ENCODE measurements around the gene MMP15. TPM values are rescaled to one million over a fixed set of nuclear protein-coding genes. Genes with fewer than 3 reads are reported as not detected.
"Not testable (repeated sequence)": the region's sequence is repeated elsewhere in the genome, so short reads cannot be mapped to it uniquely, and the experiment has no call there.

MMP15 gene
- polyA plus RNA-seq, 1 of the 3 experiments (the other 2 are of a cell fraction): 3.1 TPM

DNA sequence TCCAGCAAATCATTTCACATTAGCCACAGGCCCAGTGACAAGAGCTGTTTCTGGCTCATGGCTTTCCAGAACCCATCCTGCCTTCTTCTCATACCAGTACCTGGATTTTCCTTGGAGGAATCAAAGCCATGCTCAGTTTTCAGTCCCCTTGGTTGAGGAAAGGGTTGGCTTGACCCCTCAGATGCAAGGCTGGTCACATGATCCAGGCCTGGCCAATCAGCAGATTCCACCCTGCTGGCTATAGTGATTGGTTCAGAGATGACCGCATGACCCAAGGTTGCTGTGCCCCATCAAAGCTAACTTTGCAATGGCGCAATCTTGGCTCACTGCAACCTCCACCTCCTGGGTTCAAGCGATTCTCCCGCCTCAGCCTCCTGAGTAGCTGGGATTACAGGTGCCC is 45.0 kb downstream of the MMP15 start:
- Histone ChIP-seq H3K4me3 (ENCODE audit: low read depth in 2 of 2, low read length in 1 of 2) (no peak overlapping the region), H3K79me2 (ENCODE audit: insufficient read depth) (no peaks in the 10 kb centered on the region)
- CTCF ChIA-PET: interaction anchor here (0.6 to 1.7 kb wide), 3 partner anchors 26 to 49 kb away, joined by 3 to 4 read pairs (median 3); no protein-coding TSS in a partner anchor

DNA sequence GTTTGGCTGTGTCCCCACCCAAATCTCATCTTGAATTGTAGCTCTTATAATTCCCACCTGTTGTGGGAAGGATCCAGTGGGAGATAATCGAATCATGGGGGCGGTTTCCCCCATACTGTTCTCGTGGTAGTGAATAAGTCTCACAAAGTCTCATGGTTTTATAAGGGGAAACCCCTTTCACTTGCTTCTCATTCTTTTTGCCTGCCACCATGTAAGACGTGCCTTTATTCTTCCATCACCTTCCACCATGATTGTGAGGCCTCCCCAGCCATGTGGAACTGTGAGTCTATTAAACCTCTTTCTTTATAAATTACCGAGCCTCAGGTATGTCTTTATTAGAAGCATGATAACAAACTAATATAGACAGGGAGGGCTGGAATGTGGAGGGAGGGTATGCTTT is 46.6 kb downstream of the MMP15 start:
- H2AFZ ChIP-seq (ENCODE audit: low read depth); H3K79me2 ChIP-seq (ENCODE audit: insufficient read depth); H3K27ac ChIP-seq (ENCODE audit: low read depth in 2 of 2, low read length in 1 of 2); H3K4me3 ChIP-seq (ENCODE audit: low read depth in 2 of 2, low read length in 1 of 2); H3K4me2 ChIP-seq; DNase-seq; H3F3A ChIP-seq (replicated peaks; ENCODE audit: insufficient read depth); H3K27me3 ChIP-seq (ENCODE audit: insufficient read depth); H3K9me2 ChIP-seq; CTCF ChIA-PET; H3K9me3 ChIP-seq; H3K9ac ChIP-seq; H3K36me3 ChIP-seq (replicated peaks in 1 of 2; ENCODE audit: control insufficient read depth in 1 of 2, insufficient read depth in 2 of 2, low read length in 1 of 2); POLR2A ChIA-PET; H3K4me1 ChIP-seq (ENCODE audit: control insufficient read depth in 1 of 2, insufficient read depth in 2 of 2, low read depth in 1 of 2, low read length in 1 of 2); H4K20me1 ChIP-seq (ENCODE audit: insufficient read depth): not testable (repeated sequence)
- WGBS (ENCODE audit: low lambda C conversion rate): 45% methylated on average over 5 of the region's 5 CpGs

More for the DNA sequence above, 45.0 kb downstream of the MMP15 start:
- no peak for TF ChIP-seq TCF12 (IDR thresholded peaks at IDR 0.05)
- Histone ChIP-seq H3K4me2 (no peak overlapping the region), H3K9me3 (no peaks in the 10 kb centered on the region; the same call in 1 of the 2 replicates), H3K27me3 (ENCODE audit: insufficient read depth) (no peaks in the 10 kb centered on the region), H3K36me3 (replicated peaks in 1 of 2; ENCODE audit: control insufficient read depth in 1 of 2, insufficient read depth in 2 of 2, low read length in 1 of 2) (no peaks in the 10 kb centered on the region), H3K9ac (no peak overlapping the region), H3K9me2 (no peaks in the 10 kb centered on the region), H4K20me1 (ENCODE audit: insufficient read depth) (no peaks in the 10 kb centered on the region), H3K4me1 (ENCODE audit: control insufficient read depth in 1 of 2, insufficient read depth in 2 of 2, low read depth in 1 of 2, low read length in 1 of 2) (no peaks in the 10 kb centered on the region), H3K27ac (ENCODE audit: low read depth in 2 of 2, low read length in 1 of 2) (no peak overlapping the region), H3F3A (replicated peaks; ENCODE audit: insufficient read depth) (no peaks in the 10 kb centered on the region), H2AFZ (ENCODE audit: low read depth) (no peak overlapping the region)
- no CpG with 5 or more reads among the region's 4 CpGs for WGBS (ENCODE audit: low lambda C conversion rate)
- POLR2A ChIA-PET: no interaction called here
- DNase-seq: no peak

DNA sequence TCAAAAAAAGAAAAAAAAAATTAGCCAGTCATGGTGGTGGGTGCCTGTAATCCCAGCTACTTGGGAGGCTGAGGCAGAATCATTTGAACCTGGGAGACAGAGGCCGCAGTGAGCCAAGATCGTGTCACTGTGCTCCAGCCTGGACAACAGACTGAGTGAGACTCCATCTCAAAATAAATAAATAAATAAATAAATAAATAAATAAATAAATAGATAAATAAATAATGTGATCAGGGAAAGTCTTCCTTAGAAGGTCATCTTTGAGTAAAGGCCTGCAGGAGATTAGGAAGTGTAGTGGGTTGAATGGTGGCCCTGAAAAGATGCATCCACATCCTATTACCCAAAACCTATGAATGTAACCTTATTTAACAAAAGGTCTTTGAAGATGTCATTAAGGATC is 47.5 kb downstream of the MMP15 start:
- H3K36me3 ChIP-seq (replicated peaks in 1 of 2; ENCODE audit: control insufficient read depth in 1 of 2, insufficient read depth in 2 of 2, low read length in 1 of 2); H3K9ac ChIP-seq; H3K4me3 ChIP-seq (ENCODE audit: low read depth in 2 of 2, low read length in 1 of 2); H3F3A ChIP-seq (replicated peaks; ENCODE audit: insufficient read depth); H3K9me3 ChIP-seq; H3K9me2 ChIP-seq; H3K79me2 ChIP-seq (ENCODE audit: insufficient read depth); DNase-seq; H3K27ac ChIP-seq (ENCODE audit: low read depth in 2 of 2, low read length in 1 of 2); H4K20me1 ChIP-seq (ENCODE audit: insufficient read depth); POLR2A ChIA-PET; H3K27me3 ChIP-seq (ENCODE audit: insufficient read depth); H3K4me2 ChIP-seq; H2AFZ ChIP-seq (ENCODE audit: low read depth); H3K4me1 ChIP-seq (ENCODE audit: control insufficient read depth in 1 of 2, insufficient read depth in 2 of 2, low read depth in 1 of 2, low read length in 1 of 2): not testable (repeated sequence)
- CTCF ChIA-PET: interaction anchor here (1.0 kb wide), 1 partner anchor 25 kb away, joined by 3 read pairs; no protein-coding TSS in a partner anchor
- 83% methylated on average over 2 of the region's 2 CpGs for WGBS (ENCODE audit: low lambda C conversion rate)

DNA sequence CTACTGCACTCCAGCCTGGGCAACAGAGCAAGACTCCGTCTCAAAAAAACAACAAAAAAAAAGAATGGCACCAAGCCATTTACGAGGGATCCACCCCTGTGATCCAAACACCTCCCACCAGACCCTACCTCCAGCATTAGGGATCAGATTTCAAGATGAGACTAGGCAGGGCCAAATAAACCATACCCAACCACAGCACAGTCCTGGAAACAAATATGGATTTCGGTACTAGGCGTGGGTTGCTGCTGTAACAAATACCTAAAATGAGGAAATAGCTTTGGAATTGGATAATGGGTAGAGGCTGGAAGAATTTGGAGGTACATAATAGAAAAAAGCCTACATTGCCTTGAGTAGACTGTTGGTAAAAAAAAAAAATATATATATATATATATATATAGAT is 49.1 kb downstream of the MMP15 start:
- CTCF ChIA-PET: interaction anchor here (0.8 kb wide), 1 partner anchor 262 kb away, joined by 3 read pairs; no protein-coding TSS in a partner anchor
- no peak for TF ChIP-seq SMC3 (IDR thresholded peaks at IDR 0.05; ENCODE audit: low read depth, low read length)
- no peak for TF ChIP-seq SIN3A (IDR thresholded peaks at IDR 0.05; ENCODE audit: borderline replicate concordance, low read depth, low read length)
- TF ChIP-seq, protein P1, sequence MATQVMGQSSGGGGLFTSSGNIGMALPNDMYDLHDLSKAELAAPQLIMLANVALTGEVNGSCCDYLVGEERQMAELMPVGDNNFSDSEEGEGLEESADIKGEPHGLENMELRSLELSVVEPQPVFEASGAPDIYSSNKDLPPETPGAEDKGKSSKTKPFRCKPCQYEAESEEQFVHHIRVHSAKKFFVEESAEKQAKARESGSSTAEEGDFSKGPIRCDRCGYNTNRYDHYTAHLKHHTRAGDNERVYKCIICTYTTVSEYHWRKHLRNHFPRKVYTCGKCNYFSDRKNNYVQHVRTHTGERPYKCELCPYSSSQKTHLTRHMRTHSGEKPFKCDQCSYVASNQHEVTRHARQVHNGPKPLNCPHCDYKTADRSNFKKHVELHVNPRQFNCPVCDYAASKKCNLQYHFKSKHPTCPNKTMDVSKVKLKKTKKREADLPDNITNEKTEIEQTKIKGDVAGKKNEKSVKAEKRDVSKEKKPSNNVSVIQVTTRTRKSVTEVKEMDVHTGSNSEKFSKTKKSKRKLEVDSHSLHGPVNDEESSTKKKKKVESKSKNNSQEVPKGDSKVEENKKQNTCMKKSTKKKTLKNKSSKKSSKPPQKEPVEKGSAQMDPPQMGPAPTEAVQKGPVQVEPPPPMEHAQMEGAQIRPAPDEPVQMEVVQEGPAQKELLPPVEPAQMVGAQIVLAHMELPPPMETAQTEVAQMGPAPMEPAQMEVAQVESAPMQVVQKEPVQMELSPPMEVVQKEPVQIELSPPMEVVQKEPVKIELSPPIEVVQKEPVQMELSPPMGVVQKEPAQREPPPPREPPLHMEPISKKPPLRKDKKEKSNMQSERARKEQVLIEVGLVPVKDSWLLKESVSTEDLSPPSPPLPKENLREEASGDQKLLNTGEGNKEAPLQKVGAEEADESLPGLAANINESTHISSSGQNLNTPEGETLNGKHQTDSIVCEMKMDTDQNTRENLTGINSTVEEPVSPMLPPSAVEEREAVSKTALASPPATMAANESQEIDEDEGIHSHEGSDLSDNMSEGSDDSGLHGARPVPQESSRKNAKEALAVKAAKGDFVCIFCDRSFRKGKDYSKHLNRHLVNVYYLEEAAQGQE (IDR thresholded peaks at IDR 0.05; ENCODE audit: low read depth, low read length): no peak
- no peak for TF ChIP-seq GATA2 (CRISPR knock-in tag; IDR thresholded peaks at IDR 0.05)
- no peak for TF ChIP-seq TCF12 (IDR thresholded peaks at IDR 0.05)
- TF ChIP-seq RAD21 (IDR thresholded peaks at IDR 0.05; ENCODE audit: low read length): no peak
- TF ChIP-seq, protein P2, sequence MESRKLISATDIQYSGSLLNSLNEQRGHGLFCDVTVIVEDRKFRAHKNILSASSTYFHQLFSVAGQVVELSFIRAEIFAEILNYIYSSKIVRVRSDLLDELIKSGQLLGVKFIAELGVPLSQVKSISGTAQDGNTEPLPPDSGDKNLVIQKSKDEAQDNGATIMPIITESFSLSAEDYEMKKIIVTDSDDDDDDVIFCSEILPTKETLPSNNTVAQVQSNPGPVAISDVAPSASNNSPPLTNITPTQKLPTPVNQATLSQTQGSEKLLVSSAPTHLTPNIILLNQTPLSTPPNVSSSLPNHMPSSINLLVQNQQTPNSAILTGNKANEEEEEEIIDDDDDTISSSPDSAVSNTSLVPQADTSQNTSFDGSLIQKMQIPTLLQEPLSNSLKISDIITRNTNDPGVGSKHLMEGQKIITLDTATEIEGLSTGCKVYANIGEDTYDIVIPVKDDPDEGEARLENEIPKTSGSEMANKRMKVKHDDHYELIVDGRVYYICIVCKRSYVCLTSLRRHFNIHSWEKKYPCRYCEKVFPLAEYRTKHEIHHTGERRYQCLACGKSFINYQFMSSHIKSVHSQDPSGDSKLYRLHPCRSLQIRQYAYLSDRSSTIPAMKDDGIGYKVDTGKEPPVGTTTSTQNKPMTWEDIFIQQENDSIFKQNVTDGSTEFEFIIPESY (IDR thresholded peaks at IDR 0.05; ENCODE audit: borderline replicate concordance, low read depth): no peak
- TF ChIP-seq TEAD4 (IDR thresholded peaks at IDR 0.05; ENCODE audit: borderline replicate concordance, insufficient read depth): no peak
- no peak for TF ChIP-seq POLR2AphosphoS5 (IDR thresholded peaks at IDR 0.05; ENCODE audit: low read depth, low read length)
- TF ChIP-seq, protein P3, sequence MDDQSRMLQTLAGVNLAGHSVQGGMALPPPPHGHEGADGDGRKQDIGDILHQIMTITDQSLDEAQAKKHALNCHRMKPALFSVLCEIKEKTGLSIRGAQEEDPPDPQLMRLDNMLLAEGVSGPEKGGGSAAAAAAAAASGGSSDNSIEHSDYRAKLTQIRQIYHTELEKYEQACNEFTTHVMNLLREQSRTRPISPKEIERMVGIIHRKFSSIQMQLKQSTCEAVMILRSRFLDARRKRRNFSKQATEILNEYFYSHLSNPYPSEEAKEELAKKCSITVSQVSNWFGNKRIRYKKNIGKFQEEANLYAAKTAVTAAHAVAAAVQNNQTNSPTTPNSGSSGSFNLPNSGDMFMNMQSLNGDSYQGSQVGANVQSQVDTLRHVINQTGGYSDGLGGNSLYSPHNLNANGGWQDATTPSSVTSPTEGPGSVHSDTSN (IDR thresholded peaks at IDR 0.05): no peak

More for the DNA sequence above, 49.1 kb downstream of the MMP15 start:
- no peaks in the 10 kb centered on the region for H3K9me2 ChIP-seq
- no peaks in the 10 kb centered on the region for H3K36me3 ChIP-seq (replicated peaks in 1 of 2; ENCODE audit: control insufficient read depth in 1 of 2, insufficient read depth in 2 of 2, low read length in 1 of 2)
- H3K27ac ChIP-seq (ENCODE audit: low read depth in 2 of 2, low read length in 1 of 2): no peak overlapping the region
- H3K4me1 ChIP-seq (ENCODE audit: control insufficient read depth in 1 of 2, insufficient read depth in 2 of 2, low read depth in 1 of 2, low read length in 1 of 2): no peaks in the 10 kb centered on the region
- H2AFZ ChIP-seq (ENCODE audit: low read depth): no peak overlapping the region
- H3F3A ChIP-seq (replicated peaks; ENCODE audit: insufficient read depth): no peaks in the 10 kb centered on the region
- H3K27me3 ChIP-seq (ENCODE audit: insufficient read depth): no peaks in the 10 kb centered on the region
- POLR2A ChIA-PET: no interaction called here
- H3K4me3 ChIP-seq (ENCODE audit: low read depth in 2 of 2, low read length in 1 of 2): no peak overlapping the region
- H3K79me2 ChIP-seq (ENCODE audit: insufficient read depth): no peaks in the 10 kb centered on the region
- H3K9me3 ChIP-seq: no peaks in the 10 kb centered on the region; the same call in 1 of the 2 replicates
- H3K4me2 ChIP-seq: no peak overlapping the region
- no peaks in the 10 kb centered on the region for H4K20me1 ChIP-seq (ENCODE audit: insufficient read depth)
- DNase-seq: no peak
- 92% methylated on average over 4 of the region's 4 CpGs for WGBS (ENCODE audit: low lambda C conversion rate)
- no peak overlapping the region for H3K9ac ChIP-seq
